ENCODE data around the gene TUBE1. TPM values are rescaled to one million over a fixed set of nuclear protein-coding genes. Genes with fewer than 3 reads are reported as not detected.

TUBE1 gene
- total RNA-seq, 2 donors from 2014 or later = 17.1 to 34.8 TPM

GRCh38 chr6:112122756-112123155, 35.5 kb upstream of the TUBE1 start:
- no peak overlapping the region for H3K27ac ChIP-seq
- H3K36me3 ChIP-seq (replicated peaks in 1 of 2; ENCODE audit: insufficient read depth in 1 of 2, low read depth in 2 of 2) = no peaks in the 10 kb centered on the region
- H3K4me1 ChIP-seq = no peaks in the 10 kb centered on the region
- 73 to 86% methylated on average over 2 of the region's 2 CpGs for WGBS, 2 donors
- DNase-seq = no peak
- H3K9me3 ChIP-seq = no peaks in the 10 kb centered on the region
- TF ChIP-seq POLR2A (IDR thresholded peaks at IDR 0.05) (no peak), CTCF (IDR thresholded peaks at IDR 0.05) (no peak)
- H3K4me3 ChIP-seq = no peak overlapping the region
- ATAC-seq = no peak
- intact Hi-C loops (cut with DNase I) = no loop called here
- no peaks in the 10 kb centered on the region for H3K27me3 ChIP-seq

GRCh38 chr6:112118034-112118433, 30.8 kb upstream of the TUBE1 start:
- DNase-seq = no peak

GRCh38 chr6:112117554-112117953, 30.3 kb upstream of the TUBE1 start:
- no peak overlapping the region for H3K4me3 ChIP-seq
- WGBS, 2 donors = 63 to 68% methylated on average over 1 of the region's 1 CpG
- no peak for ATAC-seq

More at GRCh38 chr6:112118034-112118433, 30.8 kb upstream of the TUBE1 start:
- Histone ChIP-seq H3K9me3 (no peaks in the 10 kb centered on the region), H3K36me3 (replicated peaks in 1 of 2; ENCODE audit: insufficient read depth in 1 of 2, low read depth in 2 of 2) (no peaks in the 10 kb centered on the region), H3K27ac (no peak overlapping the region), H3K4me1 (no peaks in the 10 kb centered on the region), H3K27me3 (no peaks in the 10 kb centered on the region), H3K4me3 (no peak overlapping the region)
- no peak for ATAC-seq
- intact Hi-C loops (cut with DNase I) = no loop called here
- TF ChIP-seq POLR2A (IDR thresholded peaks at IDR 0.05) (no peak), CTCF (IDR thresholded peaks at IDR 0.05) (no peak)

GRCh38 chr6:112116221-112116620, 28.9 kb upstream of the TUBE1 start:
- Histone ChIP-seq H3K36me3 (replicated peaks in 1 of 2; ENCODE audit: insufficient read depth in 1 of 2, low read depth in 2 of 2) (no peaks in the 10 kb centered on the region), H3K9me3 (no peaks in the 10 kb centered on the region), H3K4me3 (no peak overlapping the region), H3K4me1 (no peaks in the 10 kb centered on the region), H3K27me3 (no peaks in the 10 kb centered on the region), H3K27ac (no peak overlapping the region)
- ATAC-seq = no peak
- 40 to 59% methylated on average over 1 of the region's 1 CpG for WGBS, 2 donors
- no peak for DNase-seq
- intact Hi-C loops (cut with DNase I) = no loop called here
- TF ChIP-seq CTCF (IDR thresholded peaks at IDR 0.05) (no peak), POLR2A (IDR thresholded peaks at IDR 0.05) (no peak)

More at GRCh38 chr6:112117554-112117953, 30.3 kb upstream of the TUBE1 start:
- Histone ChIP-seq H3K9me3 (no peaks in the 10 kb centered on the region), H3K27ac (no peak overlapping the region), H3K4me1 (no peaks in the 10 kb centered on the region), H3K27me3 (no peaks in the 10 kb centered on the region), H3K36me3 (replicated peaks in 1 of 2; ENCODE audit: insufficient read depth in 1 of 2, low read depth in 2 of 2) (no peaks in the 10 kb centered on the region)
- DNase-seq = no peak
- intact Hi-C loops (cut with DNase I) = no loop called here
- TF ChIP-seq CTCF (IDR thresholded peaks at IDR 0.05) = no peak
- no peak for TF ChIP-seq POLR2A (IDR thresholded peaks at IDR 0.05)

- Histone ChIP-seq H3K9me3 (no peaks in the 10 kb centered on the region), H3K4me3 (no peak overlapping the region), H3K27me3 (no peaks in the 10 kb centered on the region), H3K36me3 (replicated peaks in 1 of 2; ENCODE audit: insufficient read depth in 1 of 2, low read depth in 2 of 2) (no peaks in the 10 kb centered on the region), H3K27ac (no peak overlapping the region), H3K4me1 (no peaks in the 10 kb centered on the region)
- intact Hi-C loops (cut with DNase I) = no loop called here
- ATAC-seq = no peak
- DNase-seq = no peak
- TF ChIP-seq CTCF (IDR thresholded peaks at IDR 0.05) = no peak
- no peak for TF ChIP-seq POLR2A (IDR thresholded peaks at IDR 0.05)
- 82 to 89% methylated on average over 3 of the region's 3 CpGs for WGBS, 2 donors
Measured at GRCh38 chr6:112114577-112115223, 27.4 kb upstream of the TUBE1 start.

Data from body of pancreas (tissue), 4 donors.